Activated naive CD4-positive, alpha-beta T cell treated with anti-CD3 and anti-CD28 coated beads, Interleukin-2, amount 50 U/mL, for 16 hours (primary cell): ENCODE results near the gene ZNF670.

ENCODE experiments used
- DNase-seq: peaks from one replicate; pipeline ENCODE4 v3.0.0-alpha.2; 2020

ZNF670 gene

DNA sequence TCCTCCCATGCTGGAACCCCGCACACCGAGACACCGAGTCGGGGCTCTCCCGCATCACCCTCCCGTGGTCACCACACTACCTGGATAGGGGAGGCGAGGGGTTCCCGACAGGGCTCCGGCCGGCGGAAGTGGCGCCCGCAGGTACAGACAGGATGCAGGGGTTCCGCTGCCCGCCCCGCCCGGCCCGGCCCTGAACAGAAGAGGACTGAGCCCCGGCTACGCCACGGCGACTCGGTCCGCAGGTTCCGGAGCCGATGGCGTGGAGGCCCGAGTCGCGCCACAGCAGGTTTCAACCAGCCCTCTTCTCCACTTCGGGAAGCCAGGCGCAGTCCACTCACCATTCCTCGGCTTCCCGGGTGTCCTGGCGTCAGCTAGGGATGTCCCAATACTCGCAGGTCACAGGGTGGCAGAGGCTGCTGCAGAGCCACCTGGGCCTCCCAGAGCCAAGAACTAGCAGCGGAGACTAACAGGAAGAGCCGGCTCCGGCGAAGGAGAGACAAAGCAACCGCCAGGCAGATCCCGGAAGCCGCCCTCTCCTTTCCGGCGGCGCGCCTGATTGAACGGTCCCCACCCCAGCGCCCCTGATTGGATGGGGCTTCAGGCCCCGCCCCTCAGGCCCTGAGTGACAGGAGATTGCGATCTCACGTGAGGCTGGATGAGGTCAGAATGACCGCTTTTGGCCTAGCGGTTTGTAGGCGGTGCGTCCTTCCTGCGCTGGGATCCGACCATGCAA lies 25.4 kb upstream of the ZNF670 start, which contains the start of gene ZNF669:
Gene ZNF669 (minus strand): TSS at position 498 of the 733 bp plus-strand sequence. CDS start 157 bp downstream, at position 341.
- peak; percentile 95 for DNase-seq

- no peak for DNase-seq
Measured at GRCh38 chr1:247102381-247102780, 23.8 kb upstream of the ZNF670 start.

DNA sequence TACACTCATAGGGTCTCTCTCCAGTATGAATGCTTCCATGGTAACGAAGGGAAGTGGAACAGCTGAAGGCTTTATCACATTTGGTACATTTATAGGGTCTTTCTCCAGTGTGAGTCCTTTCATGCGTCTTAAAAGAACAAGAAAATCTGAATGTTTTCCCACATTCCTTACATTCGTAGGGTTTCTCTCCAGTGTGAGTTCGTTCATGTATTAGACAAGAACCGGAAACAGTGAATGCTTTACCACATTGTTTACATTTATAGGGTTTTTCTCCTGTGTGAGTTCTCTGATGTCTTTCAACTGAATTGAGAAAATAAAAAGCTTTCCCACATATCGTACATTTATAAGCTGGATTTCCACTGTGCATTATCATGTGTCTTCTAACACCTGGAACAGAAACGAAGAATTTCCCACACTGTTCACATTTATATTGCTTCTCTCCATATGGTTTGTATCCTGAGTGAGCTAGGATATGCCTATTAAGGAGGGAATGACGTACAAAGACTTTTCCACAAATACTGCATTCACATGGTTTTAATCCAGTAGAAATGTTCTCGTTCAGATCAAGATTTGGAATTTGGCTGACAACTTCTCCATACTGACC lies 22.2 kb upstream of the ZNF670 start:
- DNase-seq = no peak

DNA sequence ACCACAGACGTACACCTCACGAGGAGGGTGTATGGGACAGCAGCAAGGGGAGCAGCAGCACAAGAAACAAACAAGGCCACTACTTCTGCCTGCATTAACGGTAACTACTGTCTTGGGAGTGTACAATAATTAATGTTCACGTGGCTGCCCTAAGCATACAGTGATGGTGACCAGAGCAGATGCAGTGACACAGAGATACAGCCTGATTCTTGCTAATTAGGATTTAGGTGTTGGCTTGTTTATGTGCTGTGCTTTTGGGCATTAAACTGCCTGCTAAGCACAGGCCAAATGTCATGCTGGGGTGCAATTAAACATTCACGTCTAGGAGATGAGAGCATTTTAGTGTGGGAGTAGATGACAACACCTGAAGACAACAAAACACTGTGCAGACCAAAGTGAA lies 18.3 kb upstream of the ZNF670 start:
- no peak for DNase-seq

DNA sequence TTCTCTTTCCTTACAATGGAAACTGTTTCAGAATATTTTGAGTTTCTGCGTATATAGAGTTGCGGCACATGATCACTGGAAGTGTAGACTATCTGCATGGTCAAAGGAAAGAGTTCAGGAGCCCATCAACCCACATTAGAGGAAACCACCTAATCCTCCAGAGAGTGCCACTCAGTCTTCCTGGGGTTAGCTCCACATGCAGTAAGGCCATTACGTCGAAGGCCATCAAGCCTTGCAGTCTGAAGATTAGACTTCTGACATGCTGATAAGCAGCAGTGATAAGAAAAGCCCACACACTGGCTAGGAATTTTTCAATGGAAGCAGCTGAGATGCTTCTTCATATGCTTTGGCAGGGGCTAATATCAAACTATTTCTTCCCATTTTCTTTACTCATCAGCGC lies 17.9 kb upstream of the ZNF670 start:
- no peak for DNase-seq

GRCh38 chr1:247096112-247096511 lies 17.5 kb upstream of the ZNF670 start:
- no peak for DNase-seq

DNA sequence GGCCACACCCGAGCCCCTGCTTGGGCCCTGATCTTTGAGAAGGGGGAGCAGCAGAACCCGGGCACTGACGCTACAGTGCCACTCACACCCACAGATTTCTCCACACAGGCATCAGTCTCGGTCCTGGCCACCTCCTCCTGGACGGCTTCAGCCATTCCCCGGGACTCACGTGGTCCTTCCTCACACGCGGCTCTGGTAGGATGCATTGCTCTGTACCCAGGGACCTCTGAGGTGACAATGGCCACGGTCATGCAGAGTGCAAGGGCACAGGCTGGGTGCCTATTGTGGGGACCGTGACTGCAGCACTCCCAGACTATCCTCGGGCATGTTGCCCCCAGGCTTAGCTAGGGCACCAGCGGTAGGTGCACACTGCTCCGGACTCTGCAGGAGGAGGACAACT lies 11.8 kb upstream of the ZNF670 start:
- no peak for DNase-seq

GRCh38 chr1:247089616-247090375 lies 11.2 kb upstream of the ZNF670 start:
- DNase-seq = no peak

- no peak for DNase-seq
Measured at GRCh38 chr1:247088967-247089366, 10.4 kb upstream of the ZNF670 start.

GRCh38 chr1:247087256-247087655 lies 8.6 kb upstream of the ZNF670 start:
- DNase-seq = no peak

DNA sequence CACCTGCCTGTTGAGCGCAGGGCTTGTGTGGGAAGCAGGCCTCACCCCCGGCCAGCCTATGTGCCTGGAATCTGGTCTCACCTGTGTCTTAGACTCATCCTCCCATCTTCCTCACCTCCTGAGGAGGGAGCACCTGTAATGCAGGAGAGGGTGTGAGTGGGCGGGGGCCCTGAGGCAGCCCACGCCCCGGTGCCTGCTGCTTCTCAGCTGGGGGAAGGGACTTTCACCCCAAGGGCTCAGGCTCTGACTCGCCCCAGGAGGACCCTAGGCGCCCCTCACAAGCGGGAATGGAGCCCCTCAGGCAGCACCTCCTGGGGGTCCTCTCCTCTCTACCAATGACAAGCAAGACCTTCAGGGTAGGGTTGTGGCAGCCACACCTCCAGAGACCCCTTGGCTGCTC lies 6.7 kb upstream of the ZNF670 start:
- no peak for DNase-seq

DNA sequence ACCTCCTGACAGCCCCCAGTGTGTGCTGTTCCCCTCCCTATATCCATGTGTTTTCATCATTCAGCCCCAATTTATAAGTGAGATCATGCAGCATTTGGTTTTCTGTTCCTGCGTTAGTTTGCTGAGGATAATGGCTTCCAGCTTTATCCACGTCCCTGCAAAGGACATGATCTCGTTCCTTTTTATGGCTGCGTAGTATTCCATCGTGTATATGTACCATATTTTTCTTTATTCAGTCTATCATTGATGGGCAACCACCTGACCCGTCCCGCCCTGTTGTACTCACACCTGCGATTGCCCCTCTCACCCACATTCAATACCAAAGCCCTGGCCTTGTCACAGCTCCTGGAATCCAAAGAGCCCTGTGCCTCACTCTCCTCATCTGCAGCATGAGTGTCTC lies 6.2 kb upstream of the ZNF670 start:
- DNase-seq = no peak

GRCh38 chr1:247079141-247079874 lies 697 bp upstream of the ZNF670 start:
- DNase-seq = no peak

- DNase-seq = no peak
Measured at GRCh38 chr1:247077876-247078257, 744 bp downstream of the ZNF670 start.

DNA sequence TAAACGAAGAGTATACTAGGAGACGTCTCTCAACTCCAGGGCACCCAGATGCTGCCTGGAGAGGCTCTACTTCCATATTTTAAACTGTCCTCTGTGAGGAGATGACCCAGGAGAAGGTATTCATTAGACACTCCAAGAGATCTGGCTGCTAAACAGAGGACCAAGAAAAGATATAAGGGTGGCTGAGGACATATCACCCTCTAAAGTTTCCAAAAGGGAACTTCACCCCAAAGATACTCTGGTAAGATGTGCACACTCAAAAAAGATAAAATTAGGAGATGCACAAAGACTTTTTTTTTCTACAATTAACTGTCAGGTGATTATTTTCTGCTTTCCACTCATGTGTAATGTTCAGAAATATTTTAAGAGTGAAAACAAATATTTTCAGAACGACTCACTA lies 1.4 kb downstream of the ZNF670 start:
- DNase-seq = no peak

GRCh38 chr1:247070645-247071044 lies 8.0 kb downstream of the ZNF670 start:
- no peak for DNase-seq

DNA sequence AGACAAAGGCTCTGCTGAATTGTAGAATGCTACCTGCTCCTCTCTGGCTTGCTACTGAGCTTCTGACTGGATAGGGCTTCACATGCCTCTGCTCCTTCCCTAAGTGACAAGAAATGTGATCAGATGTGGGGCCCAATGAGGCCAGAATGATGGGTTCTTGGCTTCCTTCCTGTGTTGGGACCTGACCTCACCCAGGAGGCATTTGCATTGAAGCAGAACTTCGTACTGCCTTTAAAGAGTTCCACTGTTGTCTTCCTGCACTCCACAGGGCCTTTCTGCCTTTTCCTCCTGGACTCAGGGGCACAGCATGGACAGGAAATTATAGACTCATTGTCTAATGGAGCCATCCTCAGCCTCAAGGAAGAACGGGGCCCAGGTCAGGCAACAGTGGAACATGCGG lies 14.3 kb downstream of the ZNF670 start:
- DNase-seq = no peak

DNA sequence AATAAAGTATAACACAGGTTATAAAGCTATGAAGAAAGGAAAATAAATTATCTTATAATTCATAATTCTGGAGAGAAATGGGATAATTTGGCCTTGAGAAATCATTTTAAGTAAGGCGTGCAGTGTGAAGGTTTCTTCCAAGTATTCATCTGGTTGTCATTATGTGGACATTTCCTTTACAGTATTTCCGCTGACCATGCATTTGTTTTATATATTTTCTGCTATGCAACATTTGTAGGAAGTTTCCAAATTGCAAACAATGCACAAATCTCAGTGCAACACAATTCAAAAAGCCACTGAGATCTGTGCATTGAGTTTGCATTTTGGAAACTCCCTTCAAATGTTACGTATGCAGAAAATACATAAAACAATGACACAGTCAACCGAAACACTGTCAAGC lies 17.8 kb downstream of the ZNF670 start:
- no peak for DNase-seq

- DNase-seq = no peak
Measured at GRCh38 chr1:247056071-247056470, 22.5 kb downstream of the ZNF670 start.

- no peak for DNase-seq
Measured at GRCh38 chr1:247054992-247055415, 23.6 kb downstream of the ZNF670 start.

DNA sequence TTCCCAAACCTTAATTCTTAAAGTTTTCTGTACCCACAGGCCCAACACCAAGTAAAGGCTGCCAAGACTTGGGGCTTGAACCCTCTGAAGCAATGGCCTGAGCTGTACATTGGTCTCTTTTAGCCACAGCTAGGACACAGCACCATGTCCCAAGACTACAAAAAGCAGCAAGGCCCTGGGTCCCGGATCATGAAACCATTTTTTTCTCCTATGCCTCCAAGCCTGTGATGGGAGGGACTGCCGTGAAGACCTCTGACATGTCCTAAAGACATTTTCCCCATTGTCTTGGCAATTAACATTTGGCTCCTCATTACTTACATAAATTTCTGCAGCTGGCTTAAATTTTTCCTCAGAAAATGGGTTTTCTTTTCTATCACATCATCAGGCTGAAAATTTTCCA lies 30.9 kb downstream of the ZNF670 start:
- no peak for DNase-seq

DNA sequence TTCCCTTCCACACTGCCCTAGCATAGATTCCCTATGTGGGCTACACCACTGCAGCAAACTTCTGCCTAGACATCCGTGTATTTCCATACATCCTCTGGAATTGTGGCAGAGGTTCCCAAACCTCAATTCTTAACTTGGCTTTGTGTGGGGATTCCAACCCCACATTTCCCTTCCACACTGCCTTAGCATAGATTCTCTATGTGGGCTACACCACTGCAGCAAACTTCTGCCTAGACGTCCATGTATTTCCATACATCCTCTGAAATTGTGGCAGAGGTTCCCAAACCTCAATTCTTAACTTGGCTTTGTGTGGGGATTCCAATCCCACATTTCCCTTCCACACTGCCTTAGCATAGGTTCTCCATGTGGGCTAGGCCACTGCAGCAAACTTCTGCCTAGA lies 31.4 kb downstream of the ZNF670 start:
- DNase-seq = no peak

- DNase-seq = no peak
Measured at GRCh38 chr1:247043406-247043805, 35.2 kb downstream of the ZNF670 start.
